GM12872 (cell line): ENCODE results near the gene PRDM16.

Experiments used
- CTCF ChIP-seq: IDR thresholded peaks from 3 replicates; pipeline ENCODE4 v1.5.1; 2011; ENCODE audit warnings: low read depth, mild to moderate bottlenecking, low read length, moderate library complexity; ENCODE audit not compliant: insufficient read depth

PRDM16 gene

GRCh38 chr1:3272321-3273045 is 203.5 kb downstream of the PRDM16 start:
- no peak for TF ChIP-seq CTCF

- no peak for TF ChIP-seq CTCF
Observed at GRCh38 chr1:3273447-3273846, 204.4 kb downstream of the PRDM16 start.

- TF ChIP-seq CTCF, result no peak
Observed at GRCh38 chr1:3274972-3275371, 206.0 kb downstream of the PRDM16 start.

- TF ChIP-seq CTCF, result no peak
Observed at GRCh38 chr1:3275471-3276340, 206.7 kb downstream of the PRDM16 start.

- TF ChIP-seq CTCF, result no peak
Observed at GRCh38 chr1:3276341-3276800, 207.4 kb downstream of the PRDM16 start.

GRCh38 chr1:3277011-3277471 is 208.0 kb downstream of the PRDM16 start:
- no peak for TF ChIP-seq CTCF

GRCh38 chr1:3277623-3278022 is 208.6 kb downstream of the PRDM16 start:
- TF ChIP-seq CTCF, result no peak
